CD14-positive monocyte (primary cell): ENCODE measurements around the gene OR52W1. TPM values are rescaled to one million over a fixed set of nuclear protein-coding genes. Genes with fewer than 3 reads are reported as not detected.

Experiments used
- DNase-seq, 3 donors: peaks; one replicate each; pipeline ENCODE4 v3.0.0-alpha.2; 2011 to 2022
- H2AFZ ChIP-seq: 2 replicates; pipeline ENCODE4 v1.6.0; 2012; ENCODE audit warnings: mild to moderate bottlenecking, low read depth, low read length, inconsistent platforms; ENCODE audit not compliant: insufficient read depth, poor library complexity, severe bottlenecking
- H3K27ac ChIP-seq, 2 donors: 1 replicate in 1 of 2; 2 replicates in 1 of 2; pipeline ENCODE4 v1.5.1; 2012 to 2013; ENCODE audit warnings: low read length in 2 of 2, control low read depth in 1 of 2, inconsistent platforms in 1 of 2, low read depth in 1 of 2, mild to moderate bottlenecking in 1 of 2
- H3K27me3 ChIP-seq, 2 donors: one replicate each; pipeline versions ENCODE4 v1.6.0 to v1.6.1; 2011 to 2013; ENCODE audit warnings: low read length in 2 of 2; ENCODE audit not compliant: control insufficient read depth in 2 of 2, insufficient read depth in 2 of 2
- H3K36me3 ChIP-seq, 2 donors: replicated peaks in 1 of 2; 1 replicate in 1 of 2; 2 replicates in 1 of 2; pipeline versions ENCODE4 v1.5.1 to v1.6.1; 2012 to 2013; ENCODE audit warnings: low read length in 2 of 2, control low read depth in 1 of 2, inconsistent platforms in 1 of 2, mild to moderate bottlenecking in 1 of 2; ENCODE audit not compliant: insufficient read depth in 2 of 2, control insufficient read depth in 1 of 2
- H3K4me1 ChIP-seq, 2 donors: 1 replicate in 1 of 2; 2 replicates in 1 of 2; pipeline versions ENCODE4 v1.5.1 to v1.6.1; 2012 to 2013; ENCODE audit warnings: low read length in 2 of 2, control low read depth in 1 of 2, inconsistent platforms in 1 of 2, mild to moderate bottlenecking in 1 of 2, moderate library complexity in 1 of 2; ENCODE audit not compliant: insufficient read depth in 2 of 2, control insufficient read depth in 1 of 2
- H3K4me2 ChIP-seq: replicated peaks from 2 replicates; pipeline ENCODE3; 2012; ENCODE audit warnings: low read length, moderate library complexity, mild to moderate bottlenecking; ENCODE audit not compliant: poor library complexity, severe bottlenecking; ENCODE audit errors: extremely low read depth
- H3K4me3 ChIP-seq, 3 experiments: fragments of 200-600 bp in 1 of 3; sonication (generic) in 1 of 3; replicated peaks in 1 of 3; 1 replicate in 2 of 3; 2 replicates in 1 of 3; pipeline ENCODE4 v1.5.1; 2011 to 2013; ENCODE audit warnings: low read length in 3 of 3, mild to moderate bottlenecking in 3 of 3, control low read depth in 2 of 3, low read depth in 2 of 3, inconsistent platforms in 1 of 3, moderate library complexity in 1 of 3
- H3K79me2 ChIP-seq: 2 replicates; pipeline ENCODE4 v1.6.0; 2012; ENCODE audit warnings: mild to moderate bottlenecking, control low read depth, inconsistent platforms, low read length, moderate library complexity; ENCODE audit not compliant: insufficient read depth
- H3K9ac ChIP-seq: 2 replicates; pipeline ENCODE4 v1.6.0; 2017; ENCODE audit warnings: low read length, mild to moderate bottlenecking; ENCODE audit not compliant: insufficient read depth, poor library complexity, severe bottlenecking
- H3K9me3 ChIP-seq, 2 donors: replicated peaks in 1 of 2; 1 replicate in 1 of 2; 2 replicates in 1 of 2; pipeline versions ENCODE4 v1.5.1 to v1.6.1; 2012 to 2013; ENCODE audit warnings: low read length in 2 of 2, control low read depth in 1 of 2; ENCODE audit not compliant: control insufficient read depth in 1 of 2, insufficient read depth in 1 of 2
- H4K20me1 ChIP-seq: 2 replicates; pipeline ENCODE4 v1.6.0; 2012; ENCODE audit warnings: mild to moderate bottlenecking, low read length, control low read depth, moderate library complexity; ENCODE audit not compliant: insufficient read depth
- H3K27ac Mint-ChIP-seq, 7 donors: one replicate each; pipeline ENCODE4 v1.8.0; 2020; ENCODE audit warnings: mild to moderate bottlenecking in 7 of 7, mixed read lengths in 7 of 7, moderate library complexity in 6 of 7, inconsistent platforms in 2 of 7
- H3K27me3 Mint-ChIP-seq, 3 donors: one replicate each; pipeline ENCODE4 v1.8.0; 2021 to 2022; ENCODE audit warnings: low read depth in 3 of 3, mild to moderate bottlenecking in 3 of 3, mixed read lengths in 3 of 3, moderate library complexity in 3 of 3, inconsistent platforms in 1 of 3
- H3K36me3 Mint-ChIP-seq, 2 donors: one replicate each; pipeline ENCODE4 v1.8.0; 2020; ENCODE audit warnings: mixed read lengths in 2 of 2, inconsistent platforms in 1 of 2, mild to moderate bottlenecking in 1 of 2
- H3K4me1 Mint-ChIP-seq: one replicate; pipeline ENCODE4 v1.8.0; 2020; ENCODE audit warnings: mild to moderate bottlenecking, mixed read lengths
- H3K4me3 Mint-ChIP-seq, 2 donors: one replicate each; pipeline ENCODE4 v1.8.0; 2020; ENCODE audit warnings: mild to moderate bottlenecking in 2 of 2, mixed read lengths in 2 of 2, moderate library complexity in 1 of 2
- H3K9me3 Mint-ChIP-seq, 7 donors: one replicate each; pipeline ENCODE4 v1.8.0; 2020 to 2022; ENCODE audit warnings: mixed read lengths in 7 of 7, mild to moderate bottlenecking in 6 of 7, moderate library complexity in 6 of 7, inconsistent platforms in 2 of 7
- CTCF ChIP-seq: fragments of 200-600 bp; IDR thresholded peaks from one replicate; pipeline ENCODE4 v1.8.0; 2022; ENCODE audit warnings: antibody characterized with exemption, mild to moderate bottlenecking
- WGBS: methylation state at CpG from one replicate; pipeline ENCODE4 v1.1.5; 2013; ENCODE audit warnings: missing lambda C conversion rate; ENCODE audit not compliant: insufficient coverage; 5-methylcytosine and 5-hydroxymethylcytosine counted together
- intact Hi-C, 2 donors: fragments of 100-400 bp; cut with micrococcal nuclease; formaldehyde crosslinking; loops; one replicate each; pipeline versions ENCODE4 v1.15.0 to v1.15.1; 2023
- polyA plus RNA-seq, 3 donors: library from polyadenylated mRNA; depleted of rRNA in 1 of 3; unstranded in 2 of 3; stranded (reverse) in 1 of 3; fragments of 300-500 nt in 2 of 3; fragments of >200 nt in 1 of 3; fragmentation: Illumina TruSeq in 2 of 3; gene quantifications; 1 replicate in 2 of 3; 2 replicates in 1 of 3; pipeline ENCODE4 v1.2.3, GENCODE V29; 2012 to 2021

OR52W1 gene
- polyA plus RNA-seq, 3 donors: not detected

- Histone ChIP-seq H3K4me1 (peaks cover 19 to 39% of the 10 kb centered on the region in 2 donors), H2AFZ (no peak overlapping the region), H3K79me2 (peaks cover 15% of the 10 kb centered on the region), H3K4me3 (no peak overlapping the region), H3K36me3 (peaks cover 86 to 100% of the 10 kb centered on the region in 2 donors), H3K27me3 (no peaks in the 10 kb centered on the region), H3K9ac (no peak overlapping the region), H3K4me2 (no peak overlapping the region), H3K9me3 (no peaks in the 10 kb centered on the region), H4K20me1 (peaks cover 14% of the 10 kb centered on the region), H3K27ac (peak overlapping the region in 1 of 2 donors; percentile 71)
- peaks cover 12 to 81% of the 10 kb centered on the region in 2 donors for H3K36me3 Mint-ChIP-seq
- no CpG with 5 or more reads among the region's 2 CpGs for WGBS
- peak overlapping the region in 5 of 7 donors; percentile 60 to 72 (median 69) for H3K27ac Mint-ChIP-seq
- H3K9me3 Mint-ChIP-seq: no peaks in the 10 kb centered on the region
- DNase-seq: peak in 2 of 3 donors; percentile 60 to 79
- peaks cover 0 to 3% (median 0%) of the 10 kb centered on the region in 3 donors for H3K27me3 Mint-ChIP-seq
- no peak for TF ChIP-seq CTCF
- no peak overlapping the region for H3K4me3 Mint-ChIP-seq
- peaks cover 29% of the 10 kb centered on the region for H3K4me1 Mint-ChIP-seq
- intact Hi-C loops: no loop called here
Observed at GRCh38 chr11:6219359-6219758, 20.3 kb downstream of the OR52W1 start.

- Histone ChIP-seq H3K36me3 (peaks cover 44 to 66% of the 10 kb centered on the region in 2 donors), H3K4me3 (no peak overlapping the region), H2AFZ (no peak overlapping the region), H3K79me2 (peaks cover 60% of the 10 kb centered on the region), H3K4me2 (no peak overlapping the region), H3K4me1 (peaks cover 37 to 72% of the 10 kb centered on the region in 2 donors), H3K27me3 (no peaks in the 10 kb centered on the region), H4K20me1 (peaks cover 9% of the 10 kb centered on the region), H3K9me3 (no peaks in the 10 kb centered on the region), H3K27ac (no peak overlapping the region), H3K9ac (no peak overlapping the region)
- no peaks in the 10 kb centered on the region for H3K9me3 Mint-ChIP-seq
- H3K36me3 Mint-ChIP-seq: peaks cover 37 to 66% of the 10 kb centered on the region in 2 donors
- H3K4me3 Mint-ChIP-seq: no peak overlapping the region
- TF ChIP-seq CTCF: no peak
- no peak for DNase-seq
- intact Hi-C loops: no loop called here
- H3K27me3 Mint-ChIP-seq: no peaks in the 10 kb centered on the region
- WGBS: 99% methylated on average over 17 of the region's 17 CpGs
- H3K27ac Mint-ChIP-seq: peak overlapping the region in 2 of 7 donors; percentile 55 to 82
- H3K4me1 Mint-ChIP-seq: peaks cover 64% of the 10 kb centered on the region
Observed at GRCh38 chr11:6223854-6224253, 24.8 kb downstream of the OR52W1 start.
